ENCODE results near the gene BIK.

The BIK gene

DNA sequence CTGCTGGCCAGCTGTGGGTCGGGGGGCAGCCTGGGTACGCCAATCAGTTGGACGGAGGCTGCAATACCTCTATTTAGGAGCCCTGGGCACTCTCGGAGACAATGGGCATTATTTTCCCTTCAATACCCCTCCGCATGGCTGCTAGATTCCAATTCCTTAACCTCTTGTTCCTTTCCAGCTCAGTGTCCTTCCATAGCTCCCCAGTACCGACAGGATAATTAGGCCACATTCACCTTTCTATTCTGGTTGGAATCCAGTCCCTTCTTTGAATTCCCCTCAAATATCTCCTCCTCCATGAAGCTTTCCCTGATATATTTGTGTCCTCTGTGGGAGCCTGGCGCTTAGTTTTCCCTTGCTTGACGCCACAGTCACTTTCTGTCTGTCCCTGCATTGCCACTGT, 4.2 kb upstream of the BIK start:
- DNase-seq = no peak

DNA sequence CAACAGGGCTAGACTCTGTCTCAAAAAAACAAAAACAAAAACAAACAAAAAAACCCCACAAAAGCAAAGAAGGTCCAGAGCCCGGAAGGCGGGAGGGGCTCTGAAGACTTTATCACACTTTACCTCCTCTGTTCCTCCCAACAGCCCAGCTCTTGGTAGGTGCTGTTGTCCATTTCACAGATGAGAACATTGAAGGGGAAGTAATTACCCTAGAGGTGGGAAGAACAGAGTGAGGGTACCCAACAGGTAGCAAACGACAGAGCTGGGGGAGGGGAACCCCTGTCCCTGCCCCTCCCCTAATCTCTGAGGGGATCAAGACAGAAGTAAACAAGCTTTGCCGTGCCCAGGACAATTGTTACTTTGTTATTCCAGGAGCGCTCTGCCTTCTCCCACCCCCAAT, 1.0 kb upstream of the BIK start:
- DNase-seq = no peak

DNA sequence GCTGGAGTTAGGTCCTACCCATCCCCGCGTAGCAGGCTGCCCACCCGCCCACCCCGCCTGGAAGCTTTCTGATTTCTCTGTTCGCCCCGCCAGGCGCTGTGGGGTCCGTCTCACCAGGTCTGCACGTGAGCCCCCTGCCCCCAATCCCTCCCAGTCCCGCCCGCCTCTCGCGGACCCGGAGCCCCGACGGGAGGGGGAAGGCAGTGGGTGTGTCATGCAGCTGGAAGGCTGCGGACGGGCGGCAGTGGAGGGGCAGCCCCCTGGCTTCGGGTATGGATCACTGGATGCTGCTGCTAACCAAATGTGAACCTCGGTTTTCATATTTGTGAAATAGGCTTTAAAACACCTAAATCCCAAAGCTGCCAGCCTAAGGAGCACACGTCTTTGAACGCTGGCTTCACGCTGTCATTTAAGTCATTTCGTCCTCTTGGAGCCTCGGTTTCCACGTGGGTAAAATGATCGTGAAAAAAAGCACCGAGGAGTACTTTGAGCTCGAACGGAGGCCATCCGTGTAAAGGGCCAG, 568 bp upstream of the BIK start:
- no peak for DNase-seq

DNA sequence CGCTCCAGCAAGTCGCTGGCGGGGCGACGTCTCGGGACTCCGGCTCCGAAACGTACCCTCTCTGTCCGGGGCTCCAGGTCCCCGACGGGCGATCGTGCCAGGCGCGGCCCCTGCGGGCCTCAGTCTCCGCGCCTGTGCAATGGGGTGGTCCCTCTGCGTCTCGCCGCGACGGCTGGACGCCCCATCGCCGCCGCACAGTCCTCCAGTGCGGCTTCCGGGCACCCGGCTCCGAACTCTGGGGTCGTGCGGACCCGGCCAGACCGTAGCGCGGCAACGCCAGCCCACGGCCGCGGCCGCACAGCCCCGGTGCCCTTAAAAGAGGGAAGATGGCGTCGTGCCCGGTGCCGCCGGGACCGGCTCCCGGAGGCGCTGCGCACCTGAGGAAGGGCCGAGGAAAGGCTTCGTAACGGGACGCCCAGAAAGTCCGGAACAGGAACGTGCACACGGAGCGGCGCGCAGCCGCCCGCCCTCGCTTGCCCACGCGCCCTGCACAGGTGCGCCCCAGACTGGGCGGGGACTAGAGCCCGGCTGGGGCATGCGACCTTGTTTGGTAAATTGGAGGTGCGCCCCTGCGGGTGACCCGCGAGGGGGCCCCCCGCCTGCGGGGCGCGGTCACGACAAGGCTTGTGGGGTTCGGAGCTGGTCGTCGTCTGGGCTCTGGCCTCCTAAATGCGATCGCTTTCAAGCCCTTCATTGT, 525 bp downstream of the BIK start:
- no peak for DNase-seq

GRCh38 chr22:43113526-43114251, 3.1 kb downstream of the BIK start:
- DNase-seq = no peak

- no peak for DNase-seq
Observed at GRCh38 chr22:43114958-43115357, 4.4 kb downstream of the BIK start.

GRCh38 chr22:43116932-43117331, 6.4 kb downstream of the BIK start:
- DNase-seq = no peak

DNA sequence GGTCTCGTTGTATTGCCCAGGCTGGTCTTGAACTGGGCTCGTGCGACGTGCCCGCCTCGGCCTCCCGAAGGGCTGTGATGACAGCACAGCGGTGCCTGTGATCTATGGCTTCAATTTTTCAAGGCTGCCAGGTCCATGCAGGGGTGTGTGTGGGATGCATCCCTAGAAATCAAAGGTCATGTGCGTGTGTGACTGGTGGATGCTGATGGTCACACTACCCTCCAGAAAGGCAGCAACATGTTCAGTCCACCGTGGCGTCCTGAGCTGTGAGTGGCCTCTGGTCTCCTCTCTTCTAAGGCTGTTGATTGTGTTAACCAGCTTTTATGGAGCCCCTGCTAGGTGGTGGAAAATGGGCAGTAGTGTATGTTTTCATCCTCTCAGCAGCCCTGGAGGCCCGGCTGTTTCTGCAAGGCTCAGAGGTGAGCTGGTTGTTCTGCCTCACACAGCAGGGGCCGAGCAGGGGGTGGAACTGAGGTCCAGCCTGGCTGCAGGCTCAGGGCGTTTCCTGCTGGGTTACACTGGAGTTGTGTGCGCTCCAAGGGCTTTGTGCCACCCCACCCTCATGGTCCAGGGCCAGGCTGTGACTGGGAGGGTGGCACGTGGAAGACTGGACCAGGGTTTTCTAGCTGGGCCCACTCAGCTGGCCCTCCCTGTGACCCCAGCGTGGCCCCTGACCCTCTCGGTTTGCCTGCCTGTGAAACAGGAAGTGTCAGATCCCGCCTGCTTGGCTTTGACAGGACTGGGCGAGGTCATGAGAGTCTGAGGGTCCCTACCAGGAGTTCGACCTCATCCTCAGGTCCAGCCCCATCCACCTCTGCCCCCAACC, 7.7 kb downstream of the BIK start:
- no peak for DNase-seq

- DNase-seq = no peak
Observed at GRCh38 chr22:43118953-43119458, 8.5 kb downstream of the BIK start.

GRCh38 chr22:43126501-43127165, 16.1 kb downstream of the BIK start:
- DNase-seq = no peak

GRCh38 chr22:43127166-43127908, 16.8 kb downstream of the BIK start:
- DNase-seq = no peak

- no peak for DNase-seq
Observed at GRCh38 chr22:43128116-43128515, 17.6 kb downstream of the BIK start.

DNA sequence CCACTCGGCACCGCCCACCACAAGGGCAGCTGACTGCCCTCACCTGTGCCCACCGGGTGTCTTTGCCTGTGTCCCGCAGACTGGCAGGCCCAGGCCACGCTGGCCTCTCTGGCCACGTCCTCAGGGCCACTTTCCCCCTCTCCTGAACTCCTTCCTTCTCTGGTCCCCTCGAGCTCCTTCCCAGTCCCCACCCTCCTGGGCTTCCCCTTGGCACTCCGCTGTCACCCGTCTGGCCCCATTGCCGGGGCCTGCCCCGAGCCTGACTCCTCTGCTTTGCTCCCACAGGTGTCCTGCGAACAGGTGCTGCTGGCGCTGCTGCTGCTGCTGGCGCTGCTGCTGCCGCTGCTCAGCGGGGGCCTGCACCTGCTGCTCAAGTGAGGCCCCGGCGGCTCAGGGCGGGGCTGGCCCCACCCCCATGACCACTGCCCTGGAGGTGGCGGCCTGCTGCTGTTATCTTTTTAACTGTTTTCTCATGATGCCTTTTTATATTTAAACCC, 18.4 kb downstream of the BIK start:
- peak; percentile 78 for DNase-seq

DNA sequence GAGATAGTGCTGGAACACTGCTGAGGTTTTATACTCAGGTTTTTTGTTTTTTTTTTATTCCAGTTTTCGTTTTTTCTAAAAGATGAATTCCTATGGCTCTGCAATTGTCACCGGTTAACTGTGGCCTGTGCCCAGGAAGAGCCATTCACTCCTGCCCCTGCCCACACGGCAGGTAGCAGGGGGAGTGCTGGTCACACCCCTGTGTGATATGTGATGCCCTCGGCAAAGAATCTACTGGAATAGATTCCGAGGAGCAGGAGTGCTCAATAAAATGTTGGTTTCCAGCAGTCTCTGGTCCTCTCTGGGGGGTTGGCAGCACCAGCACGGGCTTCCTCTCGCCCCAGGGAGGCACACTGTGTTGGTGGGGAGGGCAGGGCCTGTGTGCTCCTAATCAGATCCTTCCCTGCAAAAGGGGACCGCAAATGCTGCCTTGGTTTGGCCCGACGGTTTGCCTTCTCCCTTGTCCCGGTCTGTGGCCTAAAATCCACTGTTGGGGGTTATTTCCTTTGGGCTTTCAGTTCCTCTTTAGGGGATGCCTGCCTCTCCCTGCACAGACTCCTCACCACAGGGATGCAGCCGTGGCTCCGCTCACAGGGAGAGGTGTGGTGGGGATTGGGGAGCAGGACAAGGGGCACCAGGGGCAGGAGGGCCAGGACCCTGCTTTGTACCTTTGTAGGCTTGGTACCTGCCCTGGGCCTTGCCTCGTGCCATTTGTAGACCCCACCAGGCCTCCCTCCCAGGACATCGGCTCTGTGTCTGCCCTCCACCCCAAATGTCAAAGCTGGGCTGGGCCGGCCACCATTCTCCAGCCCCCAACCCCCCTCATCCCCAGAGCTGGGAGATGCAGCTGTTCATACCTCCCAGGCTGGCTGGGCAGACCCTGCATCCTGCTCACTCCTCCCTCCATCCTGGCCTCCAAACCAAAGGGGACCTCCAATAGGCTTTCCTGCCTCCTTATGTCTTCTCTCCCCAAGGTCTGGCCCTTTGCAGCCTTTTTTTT, 19.2 kb downstream of the BIK start:
- peak; percentile 49 for DNase-seq

DNA sequence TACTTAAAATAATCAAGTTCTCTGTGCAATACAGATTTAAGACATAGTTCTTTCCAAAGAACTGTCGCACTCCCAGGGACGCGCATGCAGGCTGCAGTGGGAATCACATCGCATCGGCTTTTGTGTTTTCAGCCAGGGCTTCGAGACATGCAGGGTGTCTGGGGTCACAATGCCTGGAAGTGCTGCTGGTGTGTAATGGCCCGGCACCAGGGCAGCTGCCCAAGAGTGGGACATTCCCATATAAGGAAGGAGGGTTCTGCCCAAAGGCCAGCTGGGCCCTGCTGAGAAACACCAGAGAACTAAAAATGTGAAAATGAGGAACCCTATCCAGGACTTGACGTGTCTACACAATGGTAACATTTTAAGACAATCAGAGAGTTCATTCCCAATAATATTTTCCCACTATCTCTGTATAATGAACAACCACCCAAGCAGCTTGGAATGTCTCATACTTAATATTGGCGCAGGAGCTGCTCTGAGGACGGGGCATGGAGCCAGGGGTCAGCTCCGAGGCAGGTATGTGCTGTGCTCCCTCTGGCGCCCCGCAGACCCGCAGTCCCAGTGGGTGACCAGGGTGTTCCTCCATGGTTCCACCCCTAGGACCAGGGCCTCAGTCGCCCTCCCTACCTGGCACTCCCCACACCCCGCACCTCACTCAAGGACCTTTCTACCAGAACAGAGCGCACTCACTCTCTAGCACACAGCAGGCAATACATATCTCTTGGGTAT, 21.4 kb downstream of the BIK start:
- DNase-seq = no peak

GRCh38 chr22:43133401-43133800, 22.9 kb downstream of the BIK start:
- no peak for DNase-seq

- no peak for DNase-seq
Observed at GRCh38 chr22:43134553-43134952, 24.0 kb downstream of the BIK start.

GRCh38 chr22:43135565-43135964, 25.0 kb downstream of the BIK start:
- DNase-seq = no peak

- DNase-seq = no peak
Observed at GRCh38 chr22:43136255-43136654, 25.7 kb downstream of the BIK start.

DNA sequence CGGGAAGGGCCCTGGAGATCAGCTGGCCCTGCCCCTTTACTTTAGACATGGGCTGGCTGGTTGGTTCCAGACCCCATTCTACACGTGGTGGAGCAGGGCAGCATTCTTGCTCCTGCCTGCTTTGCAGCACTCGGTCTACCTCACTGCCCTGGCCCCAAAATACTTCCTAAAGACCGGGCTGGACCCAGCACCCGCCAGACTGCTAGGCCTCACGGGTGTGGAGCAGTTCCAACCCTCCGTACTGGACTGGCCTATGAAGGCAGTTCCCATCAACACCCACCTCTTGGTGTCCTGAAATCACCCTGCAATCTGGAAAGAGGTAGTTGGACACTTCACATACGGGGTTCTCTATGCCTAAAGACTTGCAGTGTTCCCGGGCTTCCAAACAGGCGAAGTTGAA, 26.3 kb downstream of the BIK start:
- no peak for DNase-seq

All from NCI-H510A (cell line).